ENCODE results near the gene DHRS2.
"Not testable (repeated sequence)": the region's sequence is repeated elsewhere in the genome, so short reads cannot be mapped to it uniquely, and the experiment has no call there.

The DHRS2 gene

DNA sequence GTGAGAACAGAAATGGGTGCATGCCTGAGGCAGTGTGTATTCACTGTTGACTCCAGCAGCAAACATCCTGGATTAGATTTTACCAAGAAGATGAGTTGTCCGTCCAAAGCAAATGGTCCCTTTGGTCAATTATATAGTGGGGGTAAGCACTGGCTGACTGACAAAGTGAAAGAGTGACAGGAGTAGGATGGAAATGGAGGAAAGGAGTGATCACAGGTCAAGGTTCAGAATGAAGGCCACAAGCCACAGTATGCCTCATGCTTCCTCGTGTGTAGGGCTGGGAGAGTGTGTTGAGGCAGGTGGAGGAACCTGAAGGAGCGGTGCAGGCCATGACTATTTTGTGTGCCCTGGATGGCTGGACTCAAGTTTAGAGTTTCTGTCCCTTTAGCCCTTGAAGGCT lies 14.3 kb downstream of the DHRS2 start:
- DNase-seq = no peak

DNA sequence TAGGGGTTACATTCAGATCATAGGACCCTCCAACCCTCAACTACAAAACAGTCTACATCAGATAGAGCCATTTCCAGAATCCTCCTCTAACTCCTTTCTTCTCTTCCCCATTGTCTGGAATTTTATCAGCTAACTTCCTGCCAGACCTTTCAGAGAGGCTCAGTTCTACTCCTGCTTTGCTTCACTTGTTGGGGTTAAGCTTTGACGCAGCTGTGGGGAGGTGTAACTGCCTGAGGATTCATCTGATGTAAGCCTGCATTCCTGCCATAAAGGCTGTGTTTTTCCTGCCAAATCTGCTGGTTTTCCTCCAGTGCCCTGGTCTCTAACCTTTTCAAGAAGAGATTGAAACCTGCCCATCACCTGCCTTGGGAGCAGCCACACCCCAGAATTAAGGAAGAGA lies 16.9 kb downstream of the DHRS2 start:
- no peak for DNase-seq

GRCh38 chr14:23654231-23654630 lies 18.1 kb downstream of the DHRS2 start:
- no peak for DNase-seq

DNA sequence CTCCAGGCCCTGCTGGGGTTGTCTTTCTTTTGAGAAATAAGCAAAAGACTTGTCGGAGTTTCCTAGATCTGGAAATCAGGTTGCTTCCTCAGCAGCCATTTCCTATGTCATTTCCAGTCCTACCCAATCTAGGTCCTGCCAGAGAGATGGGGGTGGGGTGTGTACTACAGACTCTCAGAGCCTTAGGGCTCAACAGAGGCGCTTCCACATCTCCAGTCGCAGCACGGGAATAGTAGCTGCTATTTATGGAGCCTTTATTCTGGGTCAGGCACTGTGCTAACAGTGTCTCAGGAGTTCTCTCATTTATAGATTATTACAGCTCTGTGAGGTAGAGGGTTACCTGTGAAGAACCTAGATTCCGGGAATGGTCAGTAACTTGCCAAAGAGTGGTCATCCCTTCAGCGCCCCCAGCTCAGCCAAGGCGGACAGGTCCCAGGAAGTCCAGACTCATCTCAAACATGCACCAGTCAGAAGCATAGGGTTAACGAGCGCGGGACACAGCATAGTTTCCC lies 21.9 kb downstream of the DHRS2 start:
- no peak for DNase-seq

DNA sequence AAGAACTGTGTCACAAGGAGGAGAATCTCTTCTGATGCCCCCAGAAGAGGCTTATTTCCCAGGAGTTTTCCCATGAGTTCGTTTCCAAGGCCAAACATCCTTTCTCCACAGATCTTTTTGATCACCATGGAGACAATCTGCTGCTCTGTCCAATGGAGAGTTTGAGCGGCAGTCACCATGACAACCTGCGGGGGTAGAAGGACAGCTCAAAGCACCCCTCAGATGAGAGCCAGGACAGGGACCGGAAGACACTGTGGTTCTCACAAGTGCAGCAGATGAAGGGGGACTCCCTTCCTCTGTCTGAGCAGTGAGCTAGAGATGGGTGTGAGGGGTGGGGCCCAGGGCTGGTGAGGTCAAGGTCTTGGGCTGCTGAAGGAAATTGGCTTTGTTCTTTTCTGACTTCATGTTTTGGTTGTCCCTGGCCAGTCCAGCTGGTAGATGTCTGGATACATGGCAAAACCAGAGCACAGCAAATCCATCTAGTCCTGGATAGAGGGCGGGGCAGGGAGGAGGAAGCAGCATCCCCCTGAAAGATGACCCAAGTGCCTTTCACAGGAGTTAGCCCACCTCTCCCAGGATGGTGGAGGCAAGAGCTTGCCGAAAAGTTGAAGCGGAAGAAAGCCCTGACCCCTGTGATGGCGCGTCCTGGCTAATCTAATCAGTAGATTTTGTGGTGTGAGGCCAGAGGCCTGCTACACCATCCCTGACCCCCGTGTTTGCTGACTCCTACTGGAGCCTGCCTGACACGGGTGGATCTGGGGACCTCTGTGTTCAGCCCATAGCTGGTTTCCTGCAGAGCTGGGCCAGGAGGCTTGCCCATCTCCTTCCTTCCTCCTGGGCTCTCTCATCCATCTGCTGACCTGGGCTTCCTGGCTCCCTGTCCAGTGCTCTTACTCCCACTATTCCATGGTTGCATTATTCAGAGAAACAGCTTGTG lies 24.4 kb downstream of the DHRS2 start:
- DNase-seq = no peak

DNA sequence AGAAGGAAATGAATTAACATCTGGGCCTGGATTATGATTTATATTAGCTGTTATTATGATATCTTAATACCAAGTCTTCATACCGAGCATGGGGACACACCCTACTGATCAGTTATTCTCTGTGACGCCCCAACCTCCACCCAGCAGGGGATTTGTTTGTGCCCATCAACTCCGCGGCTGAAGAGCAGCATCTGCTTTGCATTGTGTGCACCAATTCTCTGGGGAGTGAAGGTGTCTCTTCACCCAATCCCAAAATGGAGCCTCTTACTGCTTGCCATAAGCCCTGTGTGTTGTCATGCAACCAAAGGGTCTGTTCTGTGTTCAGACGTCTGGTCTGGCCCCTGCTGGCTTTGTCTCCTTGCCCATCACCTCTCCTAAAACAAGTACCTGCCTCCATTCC lies 25.4 kb downstream of the DHRS2 start:
- no peak for DNase-seq

DNA sequence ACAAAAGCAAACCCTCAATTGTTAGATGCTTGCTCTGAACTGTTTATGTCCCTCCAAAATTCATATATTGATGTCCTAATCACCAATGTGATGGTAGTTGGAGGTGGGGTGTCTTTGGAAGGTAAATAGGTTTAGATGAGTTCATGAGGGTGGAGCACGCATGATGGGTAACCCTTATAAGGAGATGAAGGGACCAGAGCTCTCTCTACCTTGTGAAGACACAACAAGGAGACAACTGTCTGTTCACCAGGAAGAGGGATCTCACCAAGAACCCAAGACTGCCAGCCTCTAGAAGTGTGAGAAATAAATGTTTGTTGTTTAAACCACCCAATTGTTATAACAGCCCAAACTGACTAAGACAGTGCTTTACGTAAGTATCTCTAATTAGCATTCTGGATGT lies 27.0 kb downstream of the DHRS2 start:
- no peak for DNase-seq

DNA sequence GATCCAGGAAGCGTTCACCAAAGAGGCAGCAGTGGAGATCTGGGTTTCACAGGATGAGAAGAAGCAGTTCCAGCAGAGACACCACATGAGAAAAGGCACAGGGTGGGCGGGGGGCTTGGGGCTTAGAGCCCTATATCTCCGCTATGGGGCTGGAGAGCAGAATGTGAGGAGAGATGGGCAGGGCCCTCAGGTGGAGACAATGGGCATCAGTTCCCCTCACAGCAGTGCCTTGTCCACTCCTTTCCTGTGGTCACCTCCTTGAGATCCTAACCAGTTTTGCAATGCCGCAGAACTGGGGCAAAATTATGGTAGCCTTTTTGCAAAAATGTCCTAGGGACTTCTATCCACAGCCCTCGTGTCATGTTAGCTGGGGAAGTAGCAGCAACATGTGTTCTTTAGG lies 27.5 kb downstream of the DHRS2 start:
- no peak for DNase-seq

- no peak for DNase-seq
These were observed 28.2 kb downstream of the DHRS2 start for GRCh38 chr14:23664207-23664885.

GRCh38 chr14:23665302-23666016 lies 29.3 kb downstream of the DHRS2 start:
- no peak for DNase-seq

DNA sequence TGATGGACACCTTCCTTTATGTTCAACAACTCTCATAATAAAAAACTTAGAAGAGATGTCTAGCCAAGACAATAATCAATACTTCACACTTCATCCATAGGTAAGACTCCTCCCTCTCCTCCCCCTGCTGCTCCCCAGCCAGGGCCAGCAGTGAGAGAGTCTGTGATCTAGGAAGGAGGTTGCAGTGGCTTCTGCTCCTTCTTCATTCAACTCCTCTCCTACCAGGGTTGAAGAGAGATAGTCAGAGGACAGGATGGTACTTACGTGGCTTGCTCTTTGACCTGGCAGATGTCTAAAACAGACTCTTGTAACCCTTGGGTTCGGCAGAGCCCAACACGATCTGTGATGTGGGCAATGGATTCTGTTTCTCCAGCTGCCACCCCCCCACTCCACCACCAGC lies 31.0 kb downstream of the DHRS2 start:
- DNase-seq = no peak

DNA sequence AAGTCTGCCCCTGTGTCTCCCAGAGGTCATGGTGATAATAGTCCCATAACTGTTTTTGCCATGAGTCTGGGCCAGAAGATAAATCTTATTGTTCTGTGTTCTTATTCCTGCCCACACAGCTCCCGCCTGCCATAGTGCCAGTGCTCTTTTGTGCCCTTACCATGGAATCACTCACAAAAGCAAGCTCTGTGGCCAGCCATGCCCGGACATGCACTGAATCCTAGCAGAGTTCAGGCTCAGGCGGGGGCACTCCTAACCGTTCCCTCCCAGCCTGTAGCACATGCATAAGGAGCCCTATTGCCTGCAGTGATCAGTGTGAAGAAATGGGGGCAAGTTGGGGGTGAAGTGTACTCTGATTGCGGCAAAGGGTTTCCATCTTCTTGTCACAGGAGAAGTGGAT lies 33.3 kb downstream of the DHRS2 start:
- DNase-seq = no peak

GRCh38 chr14:23670481-23670880 lies 34.3 kb downstream of the DHRS2 start:
- no peak for DNase-seq

DNA sequence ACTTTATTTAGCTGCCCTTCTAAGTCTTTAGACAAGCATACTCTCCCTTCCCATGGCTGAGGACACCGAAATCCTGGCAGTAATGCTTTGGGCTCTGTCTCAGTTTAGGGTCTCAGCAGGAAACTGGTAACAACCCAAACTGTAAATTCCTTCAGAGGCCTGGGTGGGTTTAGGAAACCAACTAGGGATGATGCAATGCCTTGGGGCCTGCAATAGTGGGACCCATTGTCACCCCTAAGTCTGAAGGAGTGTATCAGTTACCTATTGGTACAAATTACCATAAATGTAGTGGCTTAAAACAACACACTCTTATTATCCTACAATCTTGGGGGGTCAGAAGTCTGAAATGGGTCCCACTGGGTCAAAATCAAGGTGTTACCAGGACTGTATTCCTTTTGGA lies 36.0 kb downstream of the DHRS2 start:
- no peak for DNase-seq

DNA sequence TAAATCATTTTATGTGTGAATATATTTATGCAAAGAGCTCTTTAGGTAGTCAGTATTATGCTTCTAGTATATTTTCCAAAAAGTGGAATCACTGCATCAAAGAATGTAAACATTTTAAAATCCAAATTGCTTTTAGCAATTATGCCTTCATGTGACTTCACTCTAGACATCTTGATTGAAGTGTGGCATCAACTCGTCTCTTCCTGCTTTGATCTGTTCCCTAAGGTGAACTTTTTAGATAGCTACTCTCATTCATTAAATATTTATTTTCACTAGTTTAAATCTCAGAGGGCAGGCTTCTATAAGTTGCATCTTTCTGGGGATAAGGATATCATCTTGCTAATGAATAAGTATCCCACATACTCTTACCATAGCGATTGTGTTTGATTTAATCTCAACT lies 39.2 kb downstream of the DHRS2 start:
- DNase-seq = no peak

DNA sequence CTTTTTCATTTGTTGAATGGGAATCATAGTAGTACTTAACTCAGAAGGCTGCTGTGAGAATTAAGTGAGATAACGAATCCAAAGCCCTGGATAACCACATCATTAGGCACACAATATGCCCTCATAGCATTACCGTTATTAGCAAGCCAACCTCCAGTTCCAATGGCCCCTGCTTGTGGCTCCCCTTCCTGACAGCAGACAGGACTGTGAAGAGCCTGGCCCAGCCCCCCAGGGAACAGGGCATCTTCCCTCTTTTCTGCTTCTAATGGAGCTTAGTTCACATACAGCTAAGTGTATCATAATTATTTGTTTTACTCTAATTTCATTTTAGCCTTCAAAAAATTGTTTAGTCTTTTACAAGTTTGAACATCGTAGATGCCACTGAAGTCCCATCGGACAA lies 39.7 kb downstream of the DHRS2 start:
- DNase-seq = no peak

- DNase-seq = no peak
These were observed 45.2 kb downstream of the DHRS2 start for GRCh38 chr14:23681337-23681736.

DNA sequence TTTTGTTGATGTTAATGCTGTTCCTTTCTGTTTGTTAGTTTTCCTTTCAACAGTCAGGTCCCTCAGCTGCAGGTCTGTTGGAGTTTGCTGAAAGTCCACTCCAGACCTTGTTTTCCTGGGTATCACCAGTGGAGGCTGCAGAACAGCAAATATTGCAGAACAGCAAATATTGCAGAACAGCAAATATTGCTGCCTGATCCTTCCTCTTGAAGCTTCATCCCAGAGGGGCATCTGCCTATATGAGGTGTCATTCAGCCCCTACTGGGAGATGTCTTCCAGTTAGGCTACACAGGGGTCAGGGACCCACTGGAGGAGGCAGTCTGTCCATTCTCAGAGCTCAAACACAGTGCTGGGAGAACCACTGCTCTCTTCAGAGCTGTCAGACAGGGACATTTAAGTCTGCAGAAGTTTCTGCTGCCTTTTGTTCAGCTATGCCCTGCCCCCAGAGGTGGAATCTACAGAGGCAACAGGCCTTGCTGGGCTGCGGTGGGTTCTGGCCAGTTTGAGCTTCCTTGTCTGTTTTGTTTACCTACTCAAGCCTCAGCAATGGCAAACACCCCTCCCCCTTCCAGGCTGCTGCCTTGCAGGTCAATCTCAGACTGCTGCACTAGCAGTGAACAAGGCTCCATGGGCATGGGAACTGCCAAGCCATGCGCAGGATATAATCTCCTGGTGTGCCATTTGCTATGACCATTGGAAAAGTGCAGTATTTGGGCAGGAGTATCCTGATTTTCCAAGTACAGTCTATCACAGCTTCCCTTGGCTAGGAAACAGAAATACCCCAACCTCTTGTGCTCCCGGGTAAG lies 53.7 kb downstream of the DHRS2 start:
- not testable (repeated sequence) for DNase-seq

GRCh38 chr14:23692416-23692815 lies 56.3 kb downstream of the DHRS2 start:
- no peak for DNase-seq

DNA sequence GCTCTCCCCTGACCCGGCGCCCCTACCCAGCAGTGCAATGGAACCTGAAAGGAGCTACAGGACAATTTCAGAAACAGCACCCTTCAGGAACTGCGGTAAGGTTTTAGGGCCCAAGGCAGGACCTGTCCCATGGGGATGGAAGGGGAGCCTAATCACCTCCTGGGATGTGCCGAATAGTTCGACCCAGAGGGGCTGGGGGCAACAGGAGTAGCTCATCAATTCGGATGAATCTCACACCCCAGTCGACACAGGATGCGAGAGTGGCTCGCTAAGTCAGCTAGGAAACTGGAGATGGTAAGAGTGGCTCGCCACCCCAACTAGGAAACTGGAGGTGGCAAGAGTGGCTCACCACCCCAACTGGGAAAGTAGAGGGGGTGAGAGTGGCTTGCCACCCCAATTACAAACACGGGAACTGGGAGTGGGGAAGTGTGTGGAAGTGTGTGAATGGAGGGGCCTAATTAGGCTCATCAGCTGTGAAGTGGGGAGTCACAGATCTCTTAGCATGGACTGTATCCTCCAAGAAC lies 57.1 kb downstream of the DHRS2 start:
- DNase-seq = no peak

- no peak for DNase-seq
These were observed 58.2 kb downstream of the DHRS2 start for GRCh38 chr14:23694085-23694948.

Measured in stimulated activated CD4-positive, alpha-beta T cell treated with anti-CD3 and anti-CD28 coated beads, Interleukin-4, amount 100 ng/mL, for 1 hour (primary cell).